ENCODE measurements around the gene ANKRD22.

ANKRD22 gene

DNA sequence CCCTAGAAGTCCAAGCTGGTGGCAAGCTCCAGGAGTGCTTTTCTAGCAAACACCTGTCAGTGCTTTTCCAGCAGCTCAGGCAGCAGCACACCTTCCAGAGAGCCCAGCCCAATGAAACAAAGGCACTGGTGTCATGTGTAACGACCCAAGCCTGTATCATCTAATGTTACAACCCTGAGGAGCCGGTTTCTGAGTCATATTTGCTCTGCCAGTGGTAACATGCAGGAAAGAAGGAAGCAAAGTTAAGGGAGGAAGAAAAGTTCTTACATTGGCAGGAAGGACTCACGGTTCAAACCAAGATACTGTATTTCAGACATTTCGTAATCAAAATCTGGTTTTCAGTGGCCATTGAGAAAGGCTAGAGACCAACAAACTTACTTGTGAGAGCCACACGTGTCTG, at the start of gene ANKRD22:
ANKRD22 (minus strand) TSS at position 139 of the 400 bp plus-strand sequence. CDS start 237 bp downstream, outside the sequence.
- H3K4me3 ChIP-seq (ENCODE audit: severe bottlenecking): no peak within 1 kb of the TSS
- H3K4me1 ChIP-seq (ENCODE audit: insufficient read depth, poor library complexity, severe bottlenecking): peaks cover 40% of the 10 kb centered on the region
- ATAC-seq (ENCODE audit: low read depth) (peak; percentile 98), DNase-seq (ENCODE audit: low spot score) (peak; percentile 81)
- peak within 1 kb of the TSS; percentile 60 for H3K27ac ChIP-seq (ENCODE audit: poor library complexity, severe bottlenecking)
- TF ChIP-seq, protein P1, sequence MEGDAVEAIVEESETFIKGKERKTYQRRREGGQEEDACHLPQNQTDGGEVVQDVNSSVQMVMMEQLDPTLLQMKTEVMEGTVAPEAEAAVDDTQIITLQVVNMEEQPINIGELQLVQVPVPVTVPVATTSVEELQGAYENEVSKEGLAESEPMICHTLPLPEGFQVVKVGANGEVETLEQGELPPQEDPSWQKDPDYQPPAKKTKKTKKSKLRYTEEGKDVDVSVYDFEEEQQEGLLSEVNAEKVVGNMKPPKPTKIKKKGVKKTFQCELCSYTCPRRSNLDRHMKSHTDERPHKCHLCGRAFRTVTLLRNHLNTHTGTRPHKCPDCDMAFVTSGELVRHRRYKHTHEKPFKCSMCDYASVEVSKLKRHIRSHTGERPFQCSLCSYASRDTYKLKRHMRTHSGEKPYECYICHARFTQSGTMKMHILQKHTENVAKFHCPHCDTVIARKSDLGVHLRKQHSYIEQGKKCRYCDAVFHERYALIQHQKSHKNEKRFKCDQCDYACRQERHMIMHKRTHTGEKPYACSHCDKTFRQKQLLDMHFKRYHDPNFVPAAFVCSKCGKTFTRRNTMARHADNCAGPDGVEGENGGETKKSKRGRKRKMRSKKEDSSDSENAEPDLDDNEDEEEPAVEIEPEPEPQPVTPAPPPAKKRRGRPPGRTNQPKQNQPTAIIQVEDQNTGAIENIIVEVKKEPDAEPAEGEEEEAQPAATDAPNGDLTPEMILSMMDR (IDR thresholded peaks at IDR 0.05; ENCODE audit: poor library complexity, severe bottlenecking): no peak
- H3K9me3 ChIP-seq (ENCODE audit: severe bottlenecking): no peaks in the 10 kb centered on the region
- H3K27me3 ChIP-seq (ENCODE audit: insufficient read depth, poor library complexity, severe bottlenecking): no peaks in the 10 kb centered on the region
- H3K36me3 ChIP-seq (ENCODE audit: low read depth): no peaks in the 10 kb centered on the region

DNA sequence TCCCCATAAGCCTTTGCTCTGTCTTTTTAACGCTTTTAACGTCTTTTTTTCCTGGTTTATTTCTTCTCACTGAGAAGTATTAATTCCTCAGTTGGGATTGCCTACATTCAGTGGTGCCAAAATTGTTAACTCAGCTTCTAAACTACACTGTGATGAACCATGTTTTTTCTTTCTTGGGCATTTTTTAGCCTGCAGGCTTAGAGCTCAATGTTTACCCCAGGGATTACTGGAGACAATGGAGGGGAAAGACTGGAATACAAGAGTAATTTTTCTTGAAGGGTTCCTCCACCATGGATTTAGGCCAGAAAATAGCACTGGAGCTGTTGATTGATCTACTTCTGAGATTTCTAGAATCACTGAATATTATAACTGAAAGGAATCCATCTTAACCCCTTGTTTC, 48.2 kb upstream of the ANKRD22 start:
- Histone ChIP-seq H3K4me1 (ENCODE audit: insufficient read depth, poor library complexity, severe bottlenecking) (no peaks in the 10 kb centered on the region), H3K9me3 (ENCODE audit: severe bottlenecking) (no peaks in the 10 kb centered on the region), H3K36me3 (ENCODE audit: low read depth) (peaks cover 13% of the 10 kb centered on the region), H3K4me3 (ENCODE audit: severe bottlenecking) (no peak overlapping the region), H3K27me3 (ENCODE audit: insufficient read depth, poor library complexity, severe bottlenecking) (no peaks in the 10 kb centered on the region), H3K27ac (ENCODE audit: poor library complexity, severe bottlenecking) (no peak overlapping the region)
- ATAC-seq (ENCODE audit: low read depth) (no peak), DNase-seq (ENCODE audit: low spot score) (no peak)
- TF ChIP-seq, protein P1 (IDR thresholded peaks at IDR 0.05; ENCODE audit: poor library complexity, severe bottlenecking): no peak

DNA sequence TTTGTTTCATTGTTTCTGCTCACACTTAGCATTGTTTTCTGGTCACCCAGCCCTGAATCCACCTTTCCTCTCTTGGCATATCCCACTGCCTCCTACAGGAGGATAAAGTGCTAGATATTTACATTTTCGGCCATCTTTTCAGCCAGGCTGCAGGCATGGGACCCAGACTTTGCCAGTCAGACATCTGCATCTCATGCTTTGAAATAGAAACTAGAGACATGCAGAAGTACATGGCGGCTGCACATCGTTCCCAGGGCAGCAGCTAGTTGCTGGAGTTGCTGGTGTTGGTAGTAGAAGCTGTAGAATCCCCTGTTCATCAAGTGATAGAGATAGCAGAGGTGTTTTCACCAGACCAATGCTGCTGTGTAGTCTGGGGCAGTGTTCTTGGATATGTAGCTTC, 47.1 kb upstream of the ANKRD22 start:
- TF ChIP-seq, protein P1 (IDR thresholded peaks at IDR 0.05; ENCODE audit: poor library complexity, severe bottlenecking): no peak
- DNase-seq (ENCODE audit: low spot score) (no peak), ATAC-seq (ENCODE audit: low read depth) (no peak)
- Histone ChIP-seq H3K4me1 (ENCODE audit: insufficient read depth, poor library complexity, severe bottlenecking) (no peaks in the 10 kb centered on the region), H3K27me3 (ENCODE audit: insufficient read depth, poor library complexity, severe bottlenecking) (no peaks in the 10 kb centered on the region), H3K9me3 (ENCODE audit: severe bottlenecking) (no peaks in the 10 kb centered on the region), H3K4me3 (ENCODE audit: severe bottlenecking) (no peak overlapping the region), H3K27ac (ENCODE audit: poor library complexity, severe bottlenecking) (no peak overlapping the region), H3K36me3 (ENCODE audit: low read depth) (peaks cover 12% of the 10 kb centered on the region)

DNA sequence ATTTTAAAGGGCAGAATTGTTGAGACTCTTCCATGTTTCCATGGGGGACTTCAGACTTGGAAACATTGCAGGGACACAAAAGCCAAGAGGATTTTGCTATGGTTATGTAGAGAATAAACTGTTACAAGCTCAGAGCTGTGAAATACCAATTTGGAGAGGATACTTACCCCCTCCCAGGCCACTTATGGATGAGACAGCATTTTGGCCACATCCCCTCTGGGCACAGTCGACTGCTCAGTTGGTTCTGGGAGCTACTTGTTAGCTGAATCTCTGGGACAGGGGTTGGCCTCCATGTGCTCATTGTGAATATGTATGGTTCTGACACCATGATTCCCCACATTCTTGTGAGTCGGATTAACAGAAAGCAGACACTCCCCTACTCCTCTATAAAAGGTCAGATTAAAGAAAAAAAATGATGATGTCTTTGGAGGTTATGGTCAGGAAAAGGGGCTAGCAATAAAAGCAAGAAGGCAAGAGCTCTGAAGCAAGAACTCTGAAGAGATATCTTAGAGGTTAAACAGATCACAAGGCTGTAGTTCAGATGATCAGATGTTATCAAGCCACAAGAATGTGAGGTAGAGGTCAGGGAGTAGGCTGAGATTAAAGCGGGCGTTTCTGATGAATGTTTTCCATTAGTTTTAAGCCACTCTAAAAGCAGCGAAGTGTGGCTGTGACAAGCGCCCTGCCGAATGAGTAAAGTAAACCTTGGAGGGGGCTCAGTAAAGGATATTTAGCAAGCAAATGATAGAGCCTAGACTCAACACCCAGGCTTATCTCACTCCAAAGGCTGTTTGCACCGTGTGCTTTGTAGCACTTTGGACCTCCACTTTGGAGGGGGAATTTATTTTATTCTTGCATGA, 45.6 kb upstream of the ANKRD22 start:
- Histone ChIP-seq H3K27me3 (ENCODE audit: insufficient read depth, poor library complexity, severe bottlenecking) (no peaks in the 10 kb centered on the region), H3K27ac (ENCODE audit: poor library complexity, severe bottlenecking) (no peak overlapping the region), H3K4me1 (ENCODE audit: insufficient read depth, poor library complexity, severe bottlenecking) (no peaks in the 10 kb centered on the region), H3K36me3 (ENCODE audit: low read depth) (peaks cover 6% of the 10 kb centered on the region; the same call in 1 of the 2 replicates), H3K9me3 (ENCODE audit: severe bottlenecking) (no peaks in the 10 kb centered on the region), H3K4me3 (ENCODE audit: severe bottlenecking) (no peak overlapping the region)
- no peak for DNase-seq (ENCODE audit: low spot score)
- no peak for ATAC-seq (ENCODE audit: low read depth)
- TF ChIP-seq, protein P1 (IDR thresholded peaks at IDR 0.05; ENCODE audit: poor library complexity, severe bottlenecking): no peak
